HepG2 (cell line): ENCODE measurements around the gene AKAP9. TPM values are rescaled to one million over a fixed set of nuclear protein-coding genes. Genes with fewer than 3 reads are reported as not detected.

ENCODE experiments used
- CEBPB ChIP-seq: IDR thresholded peaks from 2 replicates; pipeline ENCODE4 v1.6.1; 2011; ENCODE audit warnings: low read depth, low read length, improper control_type of control experiment, borderline replicate concordance
- EED ChIP-seq: sonication (generic); formaldehyde crosslinking; IDR thresholded peaks from 2 replicates; pipeline ENCODE4 v1.5.0; 2020; ENCODE audit warnings: mild to moderate bottlenecking, missing genetic modification reagents
- HDAC6 ChIP-seq: fragments of 200-600 bp; sonication (generic); IDR thresholded peaks from 2 replicates; pipeline ENCODE4 v1.7.0; 2017; ENCODE audit warnings: mild to moderate bottlenecking, antibody characterized with exemption, low read length, low read depth
- HMG20B ChIP-seq: conservative IDR thresholded peaks from 2 replicates; pipeline ENCODE4 v1.6.1; 2016; ENCODE audit warnings: missing genetic modification reagents, missing compliant biosample characterization
- JUN ChIP-seq: sonication (generic); formaldehyde crosslinking; IDR thresholded peaks from 2 replicates; pipeline ENCODE4 v1.4.0; 2020; ENCODE audit warnings: mild to moderate bottlenecking, missing genetic modification reagents
- PHF20 ChIP-seq: sonication (generic); formaldehyde crosslinking; IDR thresholded peaks from 2 replicates; pipeline ENCODE4 v1.5.0; 2020; ENCODE audit warnings: mild to moderate bottlenecking, missing genetic modification reagents
- SNRNP70 ChIP-seq: fragments of 200-400 bp; formaldehyde crosslinking; IDR thresholded peaks from 2 replicates; pipeline ENCODE4 v1.6.1; 2017; ENCODE audit warnings: mild to moderate bottlenecking, low read depth, low read length, moderate library complexity
- TFAP4 ChIP-seq: sonication (generic); IDR thresholded peaks from 2 replicates; pipeline ENCODE4 v1.6.1; 2016; ENCODE audit warnings: low read depth, borderline replicate concordance
- THAP11 ChIP-seq: IDR thresholded peaks from 2 replicates; pipeline ENCODE4 v1.6.1; 2016; ENCODE audit warnings: missing biosample characterization, missing genetic modification reagents
- TOE1 ChIP-seq: sonication (generic); formaldehyde crosslinking; IDR thresholded peaks from 2 replicates; pipeline ENCODE4 v1.4.0; 2020; ENCODE audit warnings: mild to moderate bottlenecking, missing genetic modification reagents
- ZFP82 ChIP-seq: sonication (generic); formaldehyde crosslinking; IDR thresholded peaks from 2 replicates; pipeline ENCODE4 v1.5.1; 2020; ENCODE audit warnings: mild to moderate bottlenecking, missing genetic modification reagents, borderline replicate concordance
- ZNF264 ChIP-seq: sonication (generic); formaldehyde crosslinking; IDR thresholded peaks from 2 replicates; pipeline ENCODE4 v1.4.0; 2020; ENCODE audit warnings: missing genetic modification reagents
- ZNF274 ChIP-seq: sonication (generic); formaldehyde crosslinking; IDR thresholded peaks from 2 replicates; pipeline ENCODE4 v1.5.1; 2020; ENCODE audit warnings: mild to moderate bottlenecking, missing genetic modification reagents
- ZNF563 ChIP-seq: sonication (generic); formaldehyde crosslinking; IDR thresholded peaks from 2 replicates; pipeline ENCODE4 v1.8.0; 2022; ENCODE audit warnings: mild to moderate bottlenecking, moderate library complexity, missing genetic modification reagents
- ZNF724P ChIP-seq: sonication (generic); formaldehyde crosslinking; IDR thresholded peaks from 2 replicates; pipeline ENCODE4 v1.8.0; 2022; ENCODE audit warnings: missing genetic modification reagents, borderline replicate concordance
- ZNF879 ChIP-seq: sonication (generic); formaldehyde crosslinking; IDR thresholded peaks from 2 replicates; pipeline ENCODE4 v1.8.1; 2023; ENCODE audit warnings: missing genetic modification reagents
- ZSCAN21 ChIP-seq: sonication (generic); formaldehyde crosslinking; IDR thresholded peaks from 2 replicates; pipeline ENCODE4 v1.8.0; 2022; ENCODE audit warnings: mild to moderate bottlenecking, missing genetic modification reagents, moderate library complexity, borderline replicate concordance
- polyA plus RNA-seq, 8 experiments: library from polyadenylated mRNA; depleted of rRNA in 3 of 8; stranded (reverse) in 7 of 8; unstranded in 1 of 8; fragments of >200 nt; fragmentation: Illumina TruSeq in 4 of 8; extraction: Trizol in 4 of 8; gene quantifications; 2 replicates each; pipeline versions ENCODE4 v1.2.1 to v1.2.3, GENCODE V29; 2011 to 2016; ENCODE audit warnings: low read depth in 4 of 8, missing spikeins in 1 of 8, mixed read lengths in 1 of 8; ENCODE audit not compliant: insufficient read depth in 1 of 8
- total RNA-seq, 5 experiments: library from RNA; depleted of rRNA; stranded (reverse); fragments of >200 nt; fragmentation: Illumina TruSeq; extraction: Trizol; gene quantifications; 2 replicates each; pipeline ENCODE4 v1.2.3, GENCODE V29; 2016; ENCODE audit warnings: low read depth in 1 of 5
- TF ChIP-seq, protein P1 (sequence below): sonication (generic); formaldehyde crosslinking; IDR thresholded peaks from 2 replicates; pipeline ENCODE4 v1.4.0; 2020; ENCODE audit warnings: missing genetic modification reagents
- TF ChIP-seq, protein P2 (sequence below): sonication (generic); formaldehyde crosslinking; IDR thresholded peaks from 2 replicates; pipeline ENCODE4 v1.4.0; 2020; ENCODE audit warnings: missing genetic modification reagents, borderline replicate concordance
- TF ChIP-seq, protein P3 (sequence below): sonication (generic); formaldehyde crosslinking; IDR thresholded peaks from 2 replicates; pipeline ENCODE4 v1.8.0; 2022; ENCODE audit warnings: mild to moderate bottlenecking, missing genetic modification reagents, moderate library complexity

AKAP9 gene
- total and polyA plus RNA-seq, 2 of the 13 experiments (the other 11 are each of a cell fraction or from before 2014, with no cell fraction given), result 27.6 to 33.1 TPM

DNA sequence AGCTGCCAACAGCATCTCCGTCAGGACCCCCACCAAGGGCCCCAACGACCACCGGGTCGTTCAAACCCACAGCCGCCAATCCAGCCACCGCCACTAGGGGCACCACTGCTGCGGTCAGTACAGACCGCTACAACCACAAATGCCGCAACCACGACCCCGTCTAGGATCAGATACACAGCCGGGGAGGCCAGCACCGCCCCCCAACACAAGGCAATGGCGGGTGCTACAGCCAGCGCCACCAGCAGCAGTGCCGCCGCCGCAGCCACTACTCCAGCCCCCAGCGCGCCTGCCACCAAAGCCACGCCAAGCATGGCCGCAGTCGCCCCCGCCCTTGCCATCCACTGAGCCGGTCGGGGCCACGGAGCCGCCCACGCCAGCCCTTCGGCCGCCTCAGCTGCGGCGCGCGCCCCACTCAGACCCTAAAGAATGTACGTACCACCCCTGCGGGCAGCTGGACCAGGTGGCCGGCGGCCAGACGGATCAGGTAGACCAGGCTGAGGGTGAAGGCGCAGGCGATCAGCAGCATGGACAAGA is 193.1 kb downstream of the AKAP9 start (continued):
- TF ChIP-seq ZNF724P (CRISPR knock-in tag) (peak; percentile 76; the same call in 1 of the 2 replicates), ZSCAN21 (CRISPR knock-in tag) (no peak), ZNF274 (peak; percentile 58; the same call in 1 of the 2 replicates), SNRNP70 (no peak), THAP11 (CRISPR knock-in tag) (peak; percentile 10; the same call in 1 of the 2 replicates), EED (CRISPR knock-in tag) (peak; percentile 84), HMG20B (peak; percentile 19; the same call in 1 of the 2 replicates), CEBPB (no peak), TFAP4 (no peak), ZFP82 (CRISPR knock-in tag) (0 out of 2 replicates have a peak, but pooled peaks have one; percentile 11), TOE1 (CRISPR knock-in tag) (no peak), PHF20 (CRISPR knock-in tag) (peak; percentile 39), ZNF879 (CRISPR knock-in tag) (no peak), ZNF264 (CRISPR knock-in tag) (no peak), HDAC6 (no peak), JUN (CRISPR knock-in tag) (no peak), ZNF563 (CRISPR knock-in tag) (no peak)
- TF ChIP-seq, protein P1, sequence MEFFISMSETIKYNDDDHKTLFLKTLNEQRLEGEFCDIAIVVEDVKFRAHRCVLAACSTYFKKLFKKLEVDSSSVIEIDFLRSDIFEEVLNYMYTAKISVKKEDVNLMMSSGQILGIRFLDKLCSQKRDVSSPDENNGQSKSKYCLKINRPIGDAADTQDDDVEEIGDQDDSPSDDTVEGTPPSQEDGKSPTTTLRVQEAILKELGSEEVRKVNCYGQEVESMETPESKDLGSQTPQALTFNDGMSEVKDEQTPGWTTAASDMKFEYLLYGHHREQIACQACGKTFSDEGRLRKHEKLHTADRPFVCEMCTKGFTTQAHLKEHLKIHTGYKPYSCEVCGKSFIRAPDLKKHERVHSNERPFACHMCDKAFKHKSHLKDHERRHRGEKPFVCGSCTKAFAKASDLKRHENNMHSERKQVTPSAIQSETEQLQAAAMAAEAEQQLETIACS (CRISPR knock-in tag), result no peak
- TF ChIP-seq, protein P2, sequence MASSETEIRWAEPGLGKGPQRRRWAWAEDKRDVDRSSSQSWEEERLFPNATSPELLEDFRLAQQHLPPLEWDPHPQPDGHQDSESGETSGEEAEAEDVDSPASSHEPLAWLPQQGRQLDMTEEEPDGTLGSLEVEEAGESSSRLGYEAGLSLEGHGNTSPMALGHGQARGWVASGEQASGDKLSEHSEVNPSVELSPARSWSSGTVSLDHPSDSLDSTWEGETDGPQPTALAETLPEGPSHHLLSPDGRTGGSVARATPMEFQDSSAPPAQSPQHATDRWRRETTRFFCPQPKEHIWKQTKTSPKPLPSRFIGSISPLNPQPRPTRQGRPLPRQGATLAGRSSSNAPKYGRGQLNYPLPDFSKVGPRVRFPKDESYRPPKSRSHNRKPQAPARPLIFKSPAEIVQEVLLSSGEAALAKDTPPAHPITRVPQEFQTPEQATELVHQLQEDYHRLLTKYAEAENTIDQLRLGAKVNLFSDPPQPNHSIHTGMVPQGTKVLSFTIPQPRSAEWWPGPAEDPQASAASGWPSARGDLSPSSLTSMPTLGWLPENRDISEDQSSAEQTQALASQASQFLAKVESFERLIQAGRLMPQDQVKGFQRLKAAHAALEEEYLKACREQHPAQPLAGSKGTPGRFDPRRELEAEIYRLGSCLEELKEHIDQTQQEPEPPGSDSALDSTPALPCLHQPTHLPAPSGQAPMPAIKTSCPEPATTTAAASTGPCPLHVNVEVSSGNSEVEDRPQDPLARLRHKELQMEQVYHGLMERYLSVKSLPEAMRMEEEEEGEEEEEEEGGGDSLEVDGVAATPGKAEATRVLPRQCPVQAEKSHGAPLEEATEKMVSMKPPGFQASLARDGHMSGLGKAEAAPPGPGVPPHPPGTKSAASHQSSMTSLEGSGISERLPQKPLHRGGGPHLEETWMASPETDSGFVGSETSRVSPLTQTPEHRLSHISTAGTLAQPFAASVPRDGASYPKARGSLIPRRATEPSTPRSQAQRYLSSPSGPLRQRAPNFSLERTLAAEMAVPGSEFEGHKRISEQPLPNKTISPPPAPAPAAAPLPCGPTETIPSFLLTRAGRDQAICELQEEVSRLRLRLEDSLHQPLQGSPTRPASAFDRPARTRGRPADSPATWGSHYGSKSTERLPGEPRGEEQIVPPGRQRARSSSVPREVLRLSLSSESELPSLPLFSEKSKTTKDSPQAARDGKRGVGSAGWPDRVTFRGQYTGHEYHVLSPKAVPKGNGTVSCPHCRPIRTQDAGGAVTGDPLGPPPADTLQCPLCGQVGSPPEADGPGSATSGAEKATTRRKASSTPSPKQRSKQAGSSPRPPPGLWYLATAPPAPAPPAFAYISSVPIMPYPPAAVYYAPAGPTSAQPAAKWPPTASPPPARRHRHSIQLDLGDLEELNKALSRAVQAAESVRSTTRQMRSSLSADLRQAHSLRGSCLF (CRISPR knock-in tag), result no peak
- TF ChIP-seq, protein P3, sequence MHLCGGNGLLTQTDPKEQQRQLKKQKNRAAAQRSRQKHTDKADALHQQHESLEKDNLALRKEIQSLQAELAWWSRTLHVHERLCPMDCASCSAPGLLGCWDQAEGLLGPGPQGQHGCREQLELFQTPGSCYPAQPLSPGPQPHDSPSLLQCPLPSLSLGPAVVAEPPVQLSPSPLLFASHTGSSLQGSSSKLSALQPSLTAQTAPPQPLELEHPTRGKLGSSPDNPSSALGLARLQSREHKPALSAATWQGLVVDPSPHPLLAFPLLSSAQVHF (CRISPR knock-in tag), result no peak
